Measurements from ENCODE around the gene UGT1A10.

DNA sequence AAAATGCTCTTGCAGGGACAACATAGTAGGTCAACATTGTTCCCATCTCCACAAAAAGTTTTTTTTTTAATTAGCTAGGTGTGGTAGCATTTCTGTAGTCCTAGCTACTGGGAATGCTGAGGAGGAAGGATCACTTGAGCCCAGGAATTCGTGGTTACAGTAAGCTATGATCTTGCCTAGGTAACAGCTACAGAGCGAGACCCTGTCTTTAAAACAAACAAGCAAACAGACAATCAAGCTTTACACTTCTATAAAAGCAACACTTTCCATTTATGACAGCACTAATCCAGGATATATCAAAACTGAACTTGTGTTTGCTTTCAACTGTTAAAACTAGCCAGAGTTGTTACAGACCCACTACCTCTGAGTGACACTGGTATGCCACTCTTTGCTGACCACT is 104.6 kb downstream of the UGT1A10 start:
- no peak for TF ChIP-seq CTCF (IDR thresholded peaks at IDR 0.05 in 2 of 3, conservative IDR thresholded peaks at IDR 0.05 in 1 of 3; ENCODE audit: borderline replicate concordance in 1 of 3, insufficient read depth in 1 of 3, low read depth in 2 of 3, low read length in 2 of 3)
- TF ChIP-seq MAX (IDR thresholded peaks at IDR 0.05), result no peak
- no peak for TF ChIP-seq ZFX (IDR thresholded peaks at IDR 0.05)
- TF ChIP-seq EZH2 (IDR thresholded peaks at IDR 0.05), result no peak
- TF ChIP-seq JUND (IDR thresholded peaks at IDR 0.05), result no peak
- TF ChIP-seq, protein P1, sequence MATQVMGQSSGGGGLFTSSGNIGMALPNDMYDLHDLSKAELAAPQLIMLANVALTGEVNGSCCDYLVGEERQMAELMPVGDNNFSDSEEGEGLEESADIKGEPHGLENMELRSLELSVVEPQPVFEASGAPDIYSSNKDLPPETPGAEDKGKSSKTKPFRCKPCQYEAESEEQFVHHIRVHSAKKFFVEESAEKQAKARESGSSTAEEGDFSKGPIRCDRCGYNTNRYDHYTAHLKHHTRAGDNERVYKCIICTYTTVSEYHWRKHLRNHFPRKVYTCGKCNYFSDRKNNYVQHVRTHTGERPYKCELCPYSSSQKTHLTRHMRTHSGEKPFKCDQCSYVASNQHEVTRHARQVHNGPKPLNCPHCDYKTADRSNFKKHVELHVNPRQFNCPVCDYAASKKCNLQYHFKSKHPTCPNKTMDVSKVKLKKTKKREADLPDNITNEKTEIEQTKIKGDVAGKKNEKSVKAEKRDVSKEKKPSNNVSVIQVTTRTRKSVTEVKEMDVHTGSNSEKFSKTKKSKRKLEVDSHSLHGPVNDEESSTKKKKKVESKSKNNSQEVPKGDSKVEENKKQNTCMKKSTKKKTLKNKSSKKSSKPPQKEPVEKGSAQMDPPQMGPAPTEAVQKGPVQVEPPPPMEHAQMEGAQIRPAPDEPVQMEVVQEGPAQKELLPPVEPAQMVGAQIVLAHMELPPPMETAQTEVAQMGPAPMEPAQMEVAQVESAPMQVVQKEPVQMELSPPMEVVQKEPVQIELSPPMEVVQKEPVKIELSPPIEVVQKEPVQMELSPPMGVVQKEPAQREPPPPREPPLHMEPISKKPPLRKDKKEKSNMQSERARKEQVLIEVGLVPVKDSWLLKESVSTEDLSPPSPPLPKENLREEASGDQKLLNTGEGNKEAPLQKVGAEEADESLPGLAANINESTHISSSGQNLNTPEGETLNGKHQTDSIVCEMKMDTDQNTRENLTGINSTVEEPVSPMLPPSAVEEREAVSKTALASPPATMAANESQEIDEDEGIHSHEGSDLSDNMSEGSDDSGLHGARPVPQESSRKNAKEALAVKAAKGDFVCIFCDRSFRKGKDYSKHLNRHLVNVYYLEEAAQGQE (IDR thresholded peaks at IDR 0.05; ENCODE audit: low read depth), result no peak
- no peak for TF ChIP-seq ELF1 (IDR thresholded peaks at IDR 0.05; ENCODE audit: borderline replicate concordance, low read depth)
- TF ChIP-seq ZNF274 (IDR thresholded peaks at IDR 0.05; ENCODE audit: low read depth, low read length), result no peak

Measured in HCT116 (cell line).